NCI-H1436 (cell line): Measurements from ENCODE around the gene PJVK.

Experiments used
- DNase-seq: peaks from one replicate; lab custom pipeline; 2025; lab: John Stamatoyannopoulos, UW

The PJVK gene

DNA sequence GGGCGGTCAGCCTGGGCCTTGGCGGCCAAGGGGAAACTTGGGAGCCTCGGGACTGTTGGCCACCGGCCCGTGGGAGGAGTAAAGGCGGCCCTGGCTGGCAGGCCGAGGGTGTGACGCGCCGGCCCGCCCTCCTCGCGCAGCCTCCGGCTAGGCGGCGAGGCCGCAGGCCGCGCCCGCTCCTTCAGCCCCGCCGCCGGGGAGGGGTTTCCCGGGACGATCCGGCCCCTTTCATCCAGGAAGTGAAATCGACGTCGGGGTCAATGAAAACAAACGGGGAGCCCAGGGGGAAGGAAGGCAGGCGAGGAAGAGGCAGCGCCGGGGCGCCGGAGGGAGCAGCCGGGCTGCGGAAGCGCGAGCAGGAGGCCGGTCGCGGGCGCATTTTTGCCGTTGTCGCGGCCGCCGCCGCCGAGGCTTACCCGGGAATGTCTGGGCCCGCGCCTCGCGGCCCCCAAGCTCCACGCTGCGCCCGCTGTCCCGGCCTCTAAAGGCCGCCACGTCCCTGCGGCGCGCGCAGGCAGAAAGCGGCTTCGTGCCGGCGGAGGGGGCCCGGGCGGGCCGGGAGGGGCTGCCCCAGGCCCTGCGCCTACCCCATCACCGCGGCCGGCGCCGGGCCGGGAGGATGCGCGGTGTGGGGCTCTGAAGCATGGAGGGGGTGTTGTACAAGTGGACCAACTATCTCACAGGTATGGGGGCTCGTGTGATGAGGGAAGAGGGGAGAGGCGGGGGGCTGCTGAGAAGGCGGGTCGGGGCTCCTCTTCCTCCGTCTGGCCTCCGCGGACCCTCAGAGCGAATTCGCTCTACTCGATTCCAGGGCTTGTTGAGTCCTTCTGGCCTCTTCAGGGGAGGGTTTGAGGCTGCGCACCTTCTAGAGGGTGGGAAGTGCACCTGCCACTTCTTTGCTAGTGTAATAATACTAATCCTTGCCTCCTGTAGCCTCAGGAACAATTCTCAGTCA lies 29.3 kb downstream of the PJVK start, which contains the start of gene PLEKHA3:
Gene PLEKHA3, plus strand, starts transcription at position 231 of the 955 bp plus-strand sequence. Its CDS starts 413 bp downstream, at position 644.
- DNase-seq = peak; percentile 71

- no peak for DNase-seq
Measured at GRCh38 chr2:178482437-178482836, 31.3 kb downstream of the PJVK start.

GRCh38 chr2:178484245-178485041 lies 33.3 kb downstream of the PJVK start:
- peak; percentile 58 for DNase-seq

GRCh38 chr2:178485356-178485755 lies 34.2 kb downstream of the PJVK start:
- no peak for DNase-seq

- no peak for DNase-seq
Measured at GRCh38 chr2:178491612-178492011, 40.4 kb downstream of the PJVK start.

GRCh38 chr2:178496049-178496448 lies 44.9 kb downstream of the PJVK start:
- DNase-seq = no peak

DNA sequence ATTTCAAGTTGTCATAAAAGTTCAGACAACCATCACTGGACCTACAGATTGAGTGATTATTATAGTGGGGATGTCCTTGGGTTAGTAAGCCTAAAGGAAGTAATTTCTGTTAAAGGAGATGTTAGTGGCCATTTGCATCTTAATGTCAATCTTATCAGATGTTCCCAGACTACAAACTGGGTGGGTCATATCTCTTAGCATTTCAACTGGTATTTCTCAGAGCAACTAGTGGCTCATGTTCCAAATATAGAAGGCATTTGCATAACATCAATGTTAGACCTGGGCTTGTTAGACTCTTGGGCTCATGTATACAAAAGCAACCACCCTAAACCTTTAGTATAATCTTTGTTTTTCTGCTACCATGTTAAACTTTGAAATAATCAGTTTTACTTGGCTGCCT lies 47.0 kb downstream of the PJVK start:
- DNase-seq = no peak

DNA sequence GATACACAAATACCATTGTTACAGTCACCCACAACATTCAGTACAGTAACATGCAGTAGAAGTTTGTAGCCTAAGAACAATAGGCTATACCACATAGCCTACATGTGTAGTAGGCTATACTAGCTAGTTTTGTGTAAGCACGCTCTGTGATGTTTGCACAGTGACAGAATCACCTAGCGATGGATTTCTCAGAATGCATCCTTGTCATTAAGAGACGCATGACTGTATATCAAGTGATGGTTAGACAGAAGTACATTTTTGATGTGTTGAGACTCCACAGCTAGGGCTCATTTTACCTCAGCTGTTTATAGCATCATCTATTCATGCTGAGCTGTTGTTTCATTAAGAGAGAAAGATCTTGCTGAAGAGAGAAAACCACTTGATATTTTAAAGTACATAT lies 48.5 kb downstream of the PJVK start:
- DNase-seq = no peak

DNA sequence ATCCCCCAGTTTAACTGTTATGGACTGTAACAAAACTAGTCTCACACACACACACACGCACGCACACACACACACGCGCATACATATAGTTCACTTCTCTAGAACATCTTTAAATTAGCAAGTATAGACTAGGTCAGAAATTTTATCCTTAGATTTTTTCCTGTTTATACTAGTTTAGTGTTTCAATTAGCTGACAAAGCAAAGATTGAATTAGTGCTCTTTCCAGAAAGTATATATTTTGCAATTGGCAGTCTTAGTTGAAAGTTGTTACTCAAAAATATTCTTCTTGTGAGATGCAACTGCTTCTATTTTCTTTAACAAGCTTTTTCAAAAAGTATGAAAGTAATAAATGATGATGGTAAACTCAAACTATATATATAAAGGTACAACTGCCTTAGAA lies 51.6 kb downstream of the PJVK start:
- no peak for DNase-seq

DNA sequence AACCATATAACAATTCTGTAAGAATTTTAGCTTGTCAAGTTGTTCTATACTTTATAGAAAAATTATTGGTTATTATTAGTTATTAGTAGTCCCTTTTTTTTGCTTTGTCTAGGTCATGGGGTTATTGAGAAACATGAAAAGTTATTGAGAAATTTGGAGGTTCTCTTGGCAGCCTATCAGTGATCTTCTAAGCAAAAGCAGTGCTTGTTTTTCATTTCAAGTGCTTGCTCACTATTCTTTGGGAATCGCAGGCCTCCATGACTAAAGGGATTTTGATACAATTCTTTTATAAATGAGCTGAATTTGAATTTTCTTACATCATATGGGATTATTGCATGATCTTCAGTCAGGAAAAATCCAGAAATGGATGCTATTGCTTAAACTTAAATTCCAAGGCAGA lies 54.9 kb downstream of the PJVK start:
- no peak for DNase-seq

DNA sequence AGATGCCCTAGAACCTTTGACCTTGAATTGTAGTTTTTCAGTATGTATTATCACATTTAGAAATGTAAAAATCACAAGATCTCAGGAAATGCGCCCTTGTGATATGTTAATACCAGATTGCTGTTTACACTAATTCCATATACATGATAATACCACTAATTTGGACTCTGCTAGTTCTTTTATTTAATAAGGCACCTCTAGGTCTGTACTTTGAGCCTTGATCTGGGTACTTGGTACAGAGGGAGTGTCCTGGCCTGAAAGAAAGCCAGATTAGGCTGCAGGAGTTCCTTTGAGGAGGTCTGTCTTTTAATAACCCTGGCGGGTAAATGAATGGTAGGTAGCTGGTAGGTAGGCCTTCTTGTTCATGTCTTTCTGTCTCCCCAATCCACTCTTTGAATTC lies 55.3 kb downstream of the PJVK start:
- DNase-seq = no peak

- no peak for DNase-seq
Measured at GRCh38 chr2:178506949-178507348, 55.8 kb downstream of the PJVK start.

DNA sequence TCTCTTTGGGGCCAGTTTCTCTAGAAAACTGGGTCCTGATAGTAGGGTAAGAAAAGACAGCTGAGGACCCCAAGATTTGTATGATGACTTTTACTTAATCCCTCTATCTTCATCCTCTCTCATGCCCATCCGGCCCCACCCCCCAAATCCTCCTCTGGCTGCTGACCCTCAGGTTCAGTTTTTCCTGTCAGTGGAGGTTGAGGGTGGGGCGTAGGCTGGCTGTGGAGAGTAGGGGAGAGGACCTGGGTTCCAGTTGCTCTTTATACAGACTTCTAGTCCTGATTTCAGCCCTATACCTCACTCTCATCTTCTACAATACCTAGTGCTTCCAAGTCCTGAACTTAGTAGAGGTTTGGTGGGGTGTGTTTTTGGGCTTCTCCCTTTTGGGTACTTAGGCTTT lies 57.5 kb downstream of the PJVK start:
- DNase-seq = no peak

DNA sequence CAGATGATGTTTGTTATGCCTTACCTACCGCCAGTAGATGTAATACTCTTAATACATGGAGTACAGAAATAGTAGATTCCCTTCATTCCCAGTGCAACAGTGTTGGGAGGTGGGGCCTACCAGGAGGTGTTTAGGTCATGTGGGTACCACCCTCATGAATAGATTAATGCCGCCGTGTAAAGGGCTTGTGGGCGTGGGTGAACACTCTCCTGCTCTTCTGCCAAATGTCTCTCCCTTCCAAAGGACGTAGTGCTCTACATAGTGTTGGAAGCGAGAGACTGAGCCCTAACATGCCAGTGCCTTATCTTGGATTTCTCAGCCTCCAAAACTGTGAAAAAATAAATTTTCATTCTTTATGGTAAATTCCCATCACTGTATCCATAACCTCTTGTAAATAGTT lies 59.2 kb downstream of the PJVK start:
- DNase-seq = no peak
